ENCODE measurements around the gene CD48.

DNA sequence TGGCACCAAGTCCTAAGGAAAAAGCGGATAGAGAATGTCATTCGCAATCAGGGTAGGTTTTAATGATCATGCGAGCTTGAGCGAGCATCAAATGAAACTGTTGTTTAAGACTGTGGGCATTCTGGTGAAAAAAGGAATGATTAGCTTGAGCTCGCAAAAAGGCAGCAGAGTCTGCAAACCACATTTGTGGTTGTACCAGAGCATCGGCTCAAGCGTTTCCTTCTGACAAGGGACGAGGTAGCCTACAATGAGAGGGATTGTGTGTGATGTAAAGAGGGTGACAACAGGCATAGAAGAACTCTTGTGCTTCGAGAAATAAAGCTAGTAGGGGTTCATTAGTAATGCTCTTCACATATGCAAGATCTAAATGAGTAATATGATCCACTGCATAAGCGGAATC lies 11.1 kb upstream of the CD48 start:
- TF ChIP-seq POLR2A (IDR thresholded peaks at IDR 0.05; ENCODE audit: low read depth, low read length) (no peak), POLR2AphosphoS5 (IDR thresholded peaks at IDR 0.05; ENCODE audit: low read depth, low read length) (no peak), TAF1 (IDR thresholded peaks at IDR 0.05; ENCODE audit: borderline replicate concordance, low read depth, low read length) (no peak)
